Measurements from ENCODE around the gene VWA5B2. TPM values are rescaled to one million over a fixed set of nuclear protein-coding genes. Genes with fewer than 3 reads are reported as not detected.

VWA5B2 gene
- total RNA-seq, 1 experiment from 2014 or later = 2.7 TPM

DNA sequence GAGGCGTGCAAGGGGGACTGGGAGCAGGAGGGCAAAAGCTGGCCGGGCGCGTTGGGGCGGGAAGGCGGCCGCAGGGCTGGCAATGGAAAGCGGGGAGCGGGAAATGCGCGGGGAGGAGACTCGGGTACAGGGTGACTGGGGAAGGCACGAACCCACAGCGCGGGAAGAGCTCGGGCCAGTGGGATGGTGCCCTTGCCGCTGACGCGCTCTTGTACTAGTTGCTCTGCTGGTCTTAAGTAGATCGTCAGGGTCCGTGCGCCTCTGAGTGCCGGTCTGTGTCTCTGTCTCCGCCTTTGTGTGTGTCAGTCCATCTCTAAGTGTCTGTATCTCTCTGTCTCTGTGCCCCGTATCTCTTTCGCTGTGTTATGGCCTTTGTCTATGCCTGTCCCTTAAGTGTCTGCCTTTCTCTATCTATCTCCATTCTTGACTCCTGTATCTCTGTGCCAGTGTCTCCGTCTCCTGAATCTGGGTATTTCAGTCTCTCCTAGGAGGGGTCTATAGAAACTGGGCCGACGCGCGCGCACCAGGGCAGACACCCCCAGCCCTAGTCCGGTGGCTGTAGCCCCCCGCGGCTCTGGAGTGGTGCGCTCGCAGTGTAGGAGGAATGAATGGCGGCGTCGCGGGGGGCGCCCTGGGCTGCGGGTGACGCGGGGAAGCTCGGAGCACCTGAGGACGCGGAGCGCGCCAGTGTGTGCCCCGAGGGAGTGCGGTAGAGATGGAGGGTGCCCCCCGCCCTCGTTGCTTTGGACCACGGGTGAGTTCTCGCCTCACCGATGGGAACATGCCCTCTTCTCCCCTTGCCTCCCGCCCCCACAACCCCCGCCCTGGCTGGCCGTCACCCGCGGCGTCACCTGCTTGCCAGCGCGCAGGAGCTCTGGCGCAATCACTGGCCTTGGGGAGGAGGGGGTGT, 32.7 kb downstream of the VWA5B2 start:
- Histone ChIP-seq H3K23me2 (ENCODE audit: insufficient read length, low read depth, low read length, poor library complexity, severe bottlenecking) (peaks cover 21% of the 10 kb centered on the region), H3K9me3 (ENCODE audit: control insufficient read depth, low read depth, low read length) (no peaks in the 10 kb centered on the region), H2BK5ac (ENCODE audit: insufficient read length, low read length) (no peak overlapping the region), H3K56ac (ENCODE audit: insufficient read length, low read depth, low read length) (no peak overlapping the region), H3K23ac (ENCODE audit: insufficient read length, low read depth, low read length) (no peak overlapping the region), H3K79me2 (ENCODE audit: insufficient read depth, low read length) (no peaks in the 10 kb centered on the region), H3K27me3 (ENCODE audit: insufficient read depth, low read length) (peaks cover 14% of the 10 kb centered on the region; the same call in 1 of the 2 replicates), H4K5ac (ENCODE audit: insufficient read length, low read depth, low read length) (no peak overlapping the region), H3K79me1 (ENCODE audit: insufficient read depth, low read depth, low read length, poor library complexity, severe bottlenecking) (no peaks in the 10 kb centered on the region), H2AK5ac (ENCODE audit: insufficient read length, low read length) (no peak overlapping the region), H3K27ac (ENCODE audit: insufficient read length, low read depth, low read length) (no peak overlapping the region), H2BK15ac (ENCODE audit: low read depth, low read length) (no peak overlapping the region), H3K4me2 (ENCODE audit: insufficient read depth, insufficient read length, low read length) (peak overlapping the region; percentile 89), H4K8ac (replicated peaks; ENCODE audit: insufficient read length, low read depth, low read length) (no peak overlapping the region), H3K4ac (ENCODE audit: low read depth, low read length) (no peak overlapping the region), H3T11ph (ENCODE audit: low read length) (no peak overlapping the region), H3K9ac (ENCODE audit: extremely low read depth, insufficient read length, low read length) (no peak overlapping the region), H3K18ac (ENCODE audit: insufficient read length, low read depth, low read length) (no peak overlapping the region), H2BK120ac (ENCODE audit: low read depth, low read length, poor library complexity, severe bottlenecking) (no peak overlapping the region), H3K4me1 (ENCODE audit: insufficient read depth, low read length) (no peaks in the 10 kb centered on the region), H2BK12ac (ENCODE audit: insufficient read length, low read depth, low read length) (no peak overlapping the region), H3K14ac (ENCODE audit: insufficient read depth, low read length) (no peak overlapping the region), H4K91ac (ENCODE audit: insufficient read length, low read depth, low read length) (no peak overlapping the region), H2AFZ (ENCODE audit: low read length) (no peak overlapping the region), H4K20me1 (ENCODE audit: control insufficient read depth, insufficient read depth, insufficient read length) (no peaks in the 10 kb centered on the region), H2BK20ac (ENCODE audit: low read depth, low read length, poor library complexity, severe bottlenecking) (no peak overlapping the region)
- WGBS (ENCODE audit: extremely low coverage, insufficient read length, low lambda C conversion rate) = no CpG with 5 or more reads among the region's 66 CpGs
- Mint-ChIP-seq H3K4me3 (peak overlapping the region; percentile 81 to 86), H3K27ac (peak overlapping the region in 1 of 3 experiments; percentile 77; a peak in 3 of 7 replicates), H3K4me1 (peaks cover 18 to 19% of the 10 kb centered on the region in 2 experiments), H3K27me3 (ENCODE audit: low read depth) (peaks cover 73% of the 10 kb centered on the region), H3K36me3 (ENCODE audit: insufficient read depth in 1 of 3, low read depth in 3 of 3) (peaks cover 0 to 8% (median 2%) of the 10 kb centered on the region in 3 experiments; a peak in 4 of 7 replicates), H3K9me3 (peaks cover 1% of the 10 kb centered on the region in 2 experiments; a peak in 2 of 5 replicates)
- DNase-seq = peak; percentile 38
- TF ChIP-seq, protein P1, sequence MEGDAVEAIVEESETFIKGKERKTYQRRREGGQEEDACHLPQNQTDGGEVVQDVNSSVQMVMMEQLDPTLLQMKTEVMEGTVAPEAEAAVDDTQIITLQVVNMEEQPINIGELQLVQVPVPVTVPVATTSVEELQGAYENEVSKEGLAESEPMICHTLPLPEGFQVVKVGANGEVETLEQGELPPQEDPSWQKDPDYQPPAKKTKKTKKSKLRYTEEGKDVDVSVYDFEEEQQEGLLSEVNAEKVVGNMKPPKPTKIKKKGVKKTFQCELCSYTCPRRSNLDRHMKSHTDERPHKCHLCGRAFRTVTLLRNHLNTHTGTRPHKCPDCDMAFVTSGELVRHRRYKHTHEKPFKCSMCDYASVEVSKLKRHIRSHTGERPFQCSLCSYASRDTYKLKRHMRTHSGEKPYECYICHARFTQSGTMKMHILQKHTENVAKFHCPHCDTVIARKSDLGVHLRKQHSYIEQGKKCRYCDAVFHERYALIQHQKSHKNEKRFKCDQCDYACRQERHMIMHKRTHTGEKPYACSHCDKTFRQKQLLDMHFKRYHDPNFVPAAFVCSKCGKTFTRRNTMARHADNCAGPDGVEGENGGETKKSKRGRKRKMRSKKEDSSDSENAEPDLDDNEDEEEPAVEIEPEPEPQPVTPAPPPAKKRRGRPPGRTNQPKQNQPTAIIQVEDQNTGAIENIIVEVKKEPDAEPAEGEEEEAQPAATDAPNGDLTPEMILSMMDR (conservative IDR thresholded peaks at IDR 0.05) = no peak
